DOHH2 (cell line): ENCODE results near the gene SMARCA4.

Experiments
- CTCF ChIP-seq: fragments of 200-600 bp; sonication (generic); IDR thresholded peaks from one replicate; pipeline ENCODE4 v1.5.1; 2014; ENCODE audit warnings: antibody characterized with exemption, mild to moderate bottlenecking, low read depth, low read length; ENCODE audit not compliant: poor library complexity, severe bottlenecking
- EZH2phosphoT487 ChIP-seq: fragments of 200-600 bp; sonication (generic); IDR thresholded peaks from 2 replicates; pipeline ENCODE4 v1.6.1; 2017; ENCODE audit warnings: borderline replicate concordance, mild to moderate bottlenecking, antibody characterized with exemption, low read length, moderate library complexity, mixed read lengths

DNA sequence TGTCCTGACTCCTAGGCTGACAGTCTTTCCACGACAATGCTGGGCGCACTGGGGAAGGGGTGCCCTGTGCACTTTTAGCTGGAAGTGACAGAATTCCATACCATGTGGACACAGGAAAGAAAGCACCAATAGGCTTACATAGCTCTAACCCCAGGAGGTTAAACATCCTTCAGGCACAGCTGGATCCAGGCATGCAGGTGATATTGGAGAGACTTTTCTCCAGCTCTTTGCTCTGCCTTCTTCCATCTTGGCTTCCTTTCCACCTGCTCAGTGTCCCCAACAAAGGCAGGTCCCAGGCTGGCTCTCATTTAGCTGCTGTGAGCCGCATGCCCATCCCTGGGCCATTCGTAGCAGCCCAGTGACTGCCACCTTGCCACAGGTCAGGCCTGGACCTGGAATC lies 67.3 kb downstream of the SMARCA4 start:
- TF ChIP-seq CTCF (no peak), EZH2phosphoT487 (no peak)
